GM19099 (cell line): ENCODE data around the gene DCDC2.

ENCODE experiments used
- POLR2A ChIP-seq: IDR thresholded peaks from 3 replicates; pipeline ENCODE4 v1.6.1; 2011; ENCODE audit warnings: low read depth; ENCODE audit not compliant: insufficient read length; ENCODE audit errors: extremely low read depth

DCDC2 gene

GRCh38 chr6:24357336-24358218, at the start of gene DCDC2:
DCDC2 (minus strand) TSS chr6:24358059; CDS start chr6:24357750, 309 bp downstream.
- TF ChIP-seq POLR2A: no peak

GRCh38 chr6:24405262-24405661, 47.4 kb upstream of the DCDC2 start:
- no peak for TF ChIP-seq POLR2A

- no peak for TF ChIP-seq POLR2A
Measured at GRCh38 chr6:24403501-24403824, 45.6 kb upstream of the DCDC2 start.

GRCh38 chr6:24402697-24403500, 45.0 kb upstream of the DCDC2 start, which contains the start of gene MRS2:
MRS2 (plus strand) TSS chr6:24402936; CDS start chr6:24403047, 111 bp downstream.
- peak; percentile 92 for TF ChIP-seq POLR2A

GRCh38 chr6:24401458-24401857, 43.6 kb upstream of the DCDC2 start:
- TF ChIP-seq POLR2A: no peak

- TF ChIP-seq POLR2A: no peak
Measured at GRCh38 chr6:24397631-24398030, 39.8 kb upstream of the DCDC2 start.

GRCh38 chr6:24396824-24397223, 39.0 kb upstream of the DCDC2 start:
- TF ChIP-seq POLR2A: no peak

- no peak for TF ChIP-seq POLR2A
Measured at GRCh38 chr6:24394780-24395437, 37.0 kb upstream of the DCDC2 start.

GRCh38 chr6:24394061-24394779, 36.4 kb upstream of the DCDC2 start:
- no peak for TF ChIP-seq POLR2A

- TF ChIP-seq POLR2A: no peak
Measured at GRCh38 chr6:24391756-24392405, 34.0 kb upstream of the DCDC2 start.

GRCh38 chr6:24391208-24391607, 33.3 kb upstream of the DCDC2 start:
- no peak for TF ChIP-seq POLR2A

- TF ChIP-seq POLR2A: no peak
Measured at GRCh38 chr6:24387818-24388217, 30.0 kb upstream of the DCDC2 start.

- no peak for TF ChIP-seq POLR2A
Measured at GRCh38 chr6:24385536-24386269, 27.8 kb upstream of the DCDC2 start.

GRCh38 chr6:24382220-24382540, 24.3 kb upstream of the DCDC2 start:
- no peak for TF ChIP-seq POLR2A

GRCh38 chr6:24381476-24382219, 23.8 kb upstream of the DCDC2 start:
- no peak for TF ChIP-seq POLR2A
